Measurements from ENCODE around the gene PPARD. TPM values are rescaled to one million over a fixed set of nuclear protein-coding genes. Genes with fewer than 3 reads are reported as not detected.

Gene PPARD
- total and polyA plus RNA-seq, 2 of the 13 experiments (the other 11 are each of a cell fraction or from before 2014, with no cell fraction given): 6.1 to 13.3 TPM

DNA sequence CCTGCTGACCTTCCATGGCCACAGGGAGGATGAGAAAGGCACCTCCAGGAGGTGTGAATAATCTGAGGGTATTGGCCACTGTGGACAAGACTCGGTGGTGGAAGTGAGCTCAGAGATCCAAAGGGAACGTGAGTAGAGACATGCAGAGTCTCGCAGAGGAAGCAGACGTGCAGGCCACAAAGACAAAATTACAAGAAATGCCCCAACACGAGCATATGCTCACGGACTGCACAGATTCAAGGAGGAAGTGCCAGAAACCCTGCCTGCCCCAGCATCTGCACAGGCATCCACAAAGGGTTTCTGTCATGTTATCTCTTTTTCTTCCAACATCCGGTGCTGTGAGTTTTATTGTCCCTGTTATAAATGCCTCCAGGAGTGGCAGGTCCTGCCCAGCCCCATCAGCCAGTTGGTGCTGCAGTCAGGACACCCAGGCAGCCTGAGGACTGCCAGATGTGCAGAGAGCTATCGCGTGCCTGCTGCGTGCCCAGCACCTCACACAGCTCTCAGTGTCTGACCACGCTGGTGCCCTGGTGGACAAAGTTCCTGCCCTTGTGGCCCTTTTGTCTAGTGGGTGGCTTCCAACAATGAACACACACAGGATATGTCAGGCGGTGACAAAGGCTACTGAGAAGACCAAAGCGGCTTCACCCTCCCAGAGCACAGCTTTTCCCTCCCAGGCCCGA lies 75.8 kb downstream of the PPARD start:
- H3K79me2 ChIP-seq (ENCODE audit: insufficient read depth, low read length): no peaks in the 10 kb centered on the region
- DNase-seq (ENCODE audit: low spot score) (no peak), ATAC-seq (no peak), FAIRE-seq (no peak)
- no peak overlapping the region for H3K4me2 ChIP-seq (ENCODE audit: low read depth, low read length)
- BruUV-seq (replicated peaks): no TSS peak
- no peaks in the 10 kb centered on the region for H3K27me3 ChIP-seq (ENCODE audit: control insufficient read depth in 1 of 2, insufficient read depth in 2 of 2, low read length in 2 of 2)
- TF ChIP-seq XRCC5 (optimal IDR thresholded peaks at IDR 0.05; ENCODE audit: low read length): no peak
- no peak for TF ChIP-seq NFIB (CRISPR knock-in tag; IDR thresholded peaks at IDR 0.05; ENCODE audit: borderline replicate concordance)
- H3K36me3 ChIP-seq (replicated peaks in 1 of 2; ENCODE audit: control insufficient read depth in 1 of 2, insufficient read depth in 2 of 2, low read length in 2 of 2): peaks cover 3 to 19% of the 10 kb centered on the region in 2 experiments; a peak in 4 of 5 replicates
- no peak overlapping the region for H3K27ac ChIP-seq (ENCODE audit: extremely low read length, insufficient read depth, low read length)
- H3K4me3 ChIP-seq (replicated peaks in 1 of 3; ENCODE audit: insufficient read depth in 1 of 3, low read depth in 2 of 3, low read length in 3 of 3): no peak overlapping the region
- peaks cover 3% of the 10 kb centered on the region; the same call in 1 of the 2 replicates for H4K20me1 ChIP-seq (ENCODE audit: insufficient read depth, low read length)
- in situ Hi-C loops (cut with HindIII; ENCODE audit: extremely low pct_ligation_motif_present, low pct_unique_long_range_greater_than_20kb) (no loop called here), intact Hi-C loops (cut with micrococcal nuclease; ENCODE audit: unreplicated experiment) (no loop called here)
- ChIA-PET CTCF (ENCODE audit: low intra/inter-chr PET ratio, low total read pairs) (no interaction called here), POLR2A (interaction anchor here (0.8 kb wide), 2 partner anchors 31 to 123 kb away, joined by 3 read pairs; no protein-coding TSS in a partner anchor)
- WGBS (ENCODE audit: low lambda C conversion rate): 93% methylated on average over 13 of the region's 14 CpGs
- no peak overlapping the region for H3K9ac ChIP-seq (ENCODE audit: insufficient read depth, low read depth, low read length)
- no peak overlapping the region for H2AFZ ChIP-seq (ENCODE audit: low read length)
- peaks cover 33% of the 10 kb centered on the region for H3K4me1 ChIP-seq (ENCODE audit: insufficient read depth, low read length)
- H3K9me3 ChIP-seq (ENCODE audit: low read length): no peaks in the 10 kb centered on the region

DNA sequence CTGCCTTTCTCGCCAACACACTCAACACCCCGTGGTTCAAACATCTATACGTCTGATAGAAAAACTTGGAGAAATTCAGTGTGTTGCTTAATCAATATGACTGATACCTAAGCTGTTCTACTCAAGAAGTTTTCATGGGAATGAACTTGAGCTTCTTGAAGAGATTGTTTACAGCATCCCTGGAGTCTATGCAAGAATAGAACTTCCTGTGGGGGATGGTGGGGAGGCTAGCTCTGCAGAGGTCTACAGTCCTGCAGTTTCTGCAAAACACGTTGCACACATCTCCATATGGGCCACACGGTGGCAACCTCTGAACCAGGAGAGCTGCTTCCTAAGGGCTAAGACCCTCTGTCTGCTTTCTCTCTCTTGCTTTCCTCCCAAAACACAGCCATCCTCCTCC lies 77.1 kb downstream of the PPARD start:
- Histone ChIP-seq H3K27me3 (ENCODE audit: control insufficient read depth in 1 of 2, insufficient read depth in 2 of 2, low read length in 2 of 2) (no peaks in the 10 kb centered on the region), H2AFZ (ENCODE audit: low read length) (no peak overlapping the region), H3K27ac (ENCODE audit: extremely low read length, insufficient read depth, low read length) (no peak overlapping the region), H3K4me2 (ENCODE audit: low read depth, low read length) (no peak overlapping the region), H3K4me1 (ENCODE audit: insufficient read depth, low read length) (peaks cover 30% of the 10 kb centered on the region), H3K79me2 (ENCODE audit: insufficient read depth, low read length) (no peaks in the 10 kb centered on the region), H3K9ac (ENCODE audit: insufficient read depth, low read depth, low read length) (no peak overlapping the region), H3K36me3 (replicated peaks in 1 of 2; ENCODE audit: control insufficient read depth in 1 of 2, insufficient read depth in 2 of 2, low read length in 2 of 2) (peaks cover 3 to 25% of the 10 kb centered on the region in 2 experiments; a peak in 4 of 5 replicates), H3K9me3 (ENCODE audit: low read length) (no peaks in the 10 kb centered on the region), H4K20me1 (ENCODE audit: insufficient read depth, low read length) (peaks cover 3% of the 10 kb centered on the region; the same call in 1 of the 2 replicates), H3K4me3 (replicated peaks in 1 of 3; ENCODE audit: insufficient read depth in 1 of 3, low read depth in 2 of 3, low read length in 3 of 3) (no peak overlapping the region)
- in situ Hi-C loops (cut with HindIII; ENCODE audit: extremely low pct_ligation_motif_present, low pct_unique_long_range_greater_than_20kb): no loop called here
- ChIA-PET POLR2A (interaction anchor here (0.8 kb wide), 1 partner anchor 30 kb away, joined by 3 read pairs; no protein-coding TSS in a partner anchor), CTCF (ENCODE audit: low intra/inter-chr PET ratio, low total read pairs) (interaction anchor here (1.4 kb wide), 1 partner anchor 30 kb away, joined by 7 read pairs; no protein-coding TSS in a partner anchor)
- intact Hi-C loops (cut with micrococcal nuclease; ENCODE audit: unreplicated experiment): loop anchor here (1.0 kb wide), 1 partner anchor 30 kb away; no protein-coding TSS in a partner anchor
- DNase-seq (ENCODE audit: low spot score) (peak; percentile 50), ATAC-seq (0 out of 3 replicates have a peak, but pooled peaks have one; percentile 9), FAIRE-seq (peak; percentile 72)
- WGBS (ENCODE audit: low lambda C conversion rate): 68% methylated on average over 5 of the region's 5 CpGs
- BruUV-seq (replicated peaks): no TSS peak
- TF ChIP-seq ZNF562 (CRISPR knock-in tag; IDR thresholded peaks at IDR 0.05; ENCODE audit: borderline replicate concordance) (no peak), RAD21 (CRISPR knock-in tag; IDR thresholded peaks at IDR 0.05) (peak; percentile 61), SRY (CRISPR knock-in tag; IDR thresholded peaks at IDR 0.05) (no peak), ZNF343 (CRISPR knock-in tag; IDR thresholded peaks at IDR 0.05) (no peak), ZNF136 (CRISPR knock-in tag; IDR thresholded peaks at IDR 0.05; ENCODE audit: low read depth) (no peak), ZNF670 (CRISPR knock-in tag; IDR thresholded peaks at IDR 0.05; ENCODE audit: borderline replicate concordance) (no peak), ZNF615 (CRISPR knock-in tag; IDR thresholded peaks at IDR 0.05; ENCODE audit: borderline replicate concordance) (no peak), TCF7 (IDR thresholded peaks at IDR 0.05; ENCODE audit: low read depth) (no peak), SPEN (CRISPR knock-in tag; IDR thresholded peaks at IDR 0.05; ENCODE audit: low read depth) (no peak), ZFP90 (CRISPR knock-in tag; IDR thresholded peaks at IDR 0.05; ENCODE audit: borderline replicate concordance) (no peak)
- TF ChIP-seq, protein P1, sequence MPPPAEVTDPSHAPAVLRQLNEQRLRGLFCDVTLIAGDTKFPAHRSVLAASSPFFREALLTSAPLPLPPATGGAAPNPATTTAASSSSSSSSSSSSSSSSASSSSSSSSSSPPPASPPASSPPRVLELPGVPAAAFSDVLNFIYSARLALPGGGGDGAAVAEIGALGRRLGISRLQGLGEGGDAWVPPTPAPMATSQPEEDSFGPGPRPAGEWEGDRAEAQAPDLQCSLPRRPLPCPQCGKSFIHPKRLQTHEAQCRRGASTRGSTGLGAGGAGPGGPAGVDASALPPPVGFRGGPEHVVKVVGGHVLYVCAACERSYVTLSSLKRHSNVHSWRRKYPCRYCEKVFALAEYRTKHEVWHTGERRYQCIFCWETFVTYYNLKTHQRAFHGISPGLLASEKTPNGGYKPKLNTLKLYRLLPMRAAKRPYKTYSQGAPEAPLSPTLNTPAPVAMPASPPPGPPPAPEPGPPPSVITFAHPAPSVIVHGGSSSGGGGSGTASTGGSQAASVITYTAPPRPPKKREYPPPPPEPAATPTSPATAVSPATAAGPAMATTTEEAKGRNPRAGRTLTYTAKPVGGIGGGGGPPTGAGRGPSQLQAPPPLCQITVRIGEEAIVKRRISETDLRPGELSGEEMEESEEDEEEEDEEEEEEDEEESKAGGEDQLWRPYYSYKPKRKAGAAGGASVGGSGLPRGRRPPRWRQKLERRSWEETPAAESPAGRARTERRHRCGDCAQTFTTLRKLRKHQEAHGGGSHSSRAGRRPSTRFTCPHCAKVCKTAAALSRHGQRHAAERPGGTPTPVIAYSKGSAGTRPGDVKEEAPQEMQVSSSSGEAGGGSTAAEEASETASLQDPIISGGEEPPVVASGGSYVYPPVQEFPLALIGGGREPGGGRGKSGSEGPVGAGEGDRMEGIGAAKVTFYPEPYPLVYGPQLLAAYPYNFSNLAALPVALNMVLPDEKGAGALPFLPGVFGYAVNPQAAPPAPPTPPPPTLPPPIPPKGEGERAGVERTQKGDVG (CRISPR knock-in tag; IDR thresholded peaks at IDR 0.05; ENCODE audit: borderline replicate concordance): no peak

Measured in HepG2 (cell line).